SIG-M5 treated with dmso at 0.1 percent for 504 hours (cell line): ENCODE data around the gene ACTL7B.

Experiments
- DNase-seq: peaks from one replicate; lab custom pipeline; 2025; ENCODE audit not compliant: unreplicated experiment; lab: John Stamatoyannopoulos, UW

The ACTL7B gene

DNA sequence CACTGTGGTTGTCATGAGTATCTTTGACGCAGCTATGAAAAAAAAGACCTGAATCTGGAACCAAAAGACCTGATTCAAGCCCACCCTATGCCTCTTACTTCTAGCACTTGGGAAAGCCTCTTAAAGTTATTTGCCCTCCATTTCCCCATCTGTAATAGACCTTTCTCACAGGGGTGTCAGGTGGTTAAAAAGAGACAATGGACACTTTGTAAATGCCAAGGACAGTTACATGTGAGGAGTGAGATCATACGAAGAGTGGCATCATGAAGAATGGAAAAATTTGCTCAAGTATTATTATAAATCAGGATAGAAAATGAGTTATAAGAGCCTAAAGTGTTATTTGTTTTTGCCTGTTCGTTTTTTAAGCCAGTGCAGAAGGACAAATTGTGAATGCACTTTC lies 46.5 kb downstream of the ACTL7B start:
- DNase-seq, result no peak
